Smooth muscle cell (in vitro differentiated cells): Measurements from ENCODE around the gene KRTAP1-1. TPM values are rescaled to one million over a fixed set of nuclear protein-coding genes. Genes with fewer than 3 reads are reported as not detected.

Experiments
- DNase-seq: peaks from one replicate; lab custom pipeline; 2025; ENCODE audit not compliant: unreplicated experiment; lab: John Stamatoyannopoulos, UW
- H2AFZ ChIP-seq: fragments of 200-600 bp; sonication (generic); 2 replicates; pipeline ENCODE4 v1.6.0; 2016; ENCODE audit warnings: antibody characterized with exemption, low read depth, mild to moderate bottlenecking
- H3F3A ChIP-seq: fragments of 200-600 bp; sonication (generic); 2 replicates; pipeline ENCODE4 v1.6.0; 2017; ENCODE audit warnings: antibody characterized with exemption, low read depth
- H3K27ac ChIP-seq: fragments of 200-600 bp; sonication (generic); 2 replicates; pipeline ENCODE4 v1.5.1; 2016; ENCODE audit warnings: low read depth, mild to moderate bottlenecking
- H3K27me3 ChIP-seq: fragments of 200-600 bp; sonication (generic); 2 replicates; pipeline ENCODE4 v1.6.1; 2016; ENCODE audit warnings: low read depth, mild to moderate bottlenecking
- H3K36me3 ChIP-seq: fragments of 200-600 bp; sonication (generic); 2 replicates; pipeline ENCODE4 v1.5.1; 2016; ENCODE audit warnings: low read depth
- H3K4me1 ChIP-seq: fragments of 200-600 bp; sonication (generic); 2 replicates; pipeline ENCODE4 v1.5.1; 2016; ENCODE audit warnings: low read depth
- H3K4me2 ChIP-seq: fragments of 200-600 bp; sonication (generic); 2 replicates; pipeline ENCODE4 v1.6.0; 2016; ENCODE audit warnings: mild to moderate bottlenecking
- H3K4me3 ChIP-seq: fragments of 200-600 bp; sonication (generic); 2 replicates; pipeline ENCODE4 v1.5.1; 2016; ENCODE audit warnings: mild to moderate bottlenecking
- H3K79me2 ChIP-seq: fragments of 200-600 bp; sonication (generic); 2 replicates; pipeline ENCODE4 v1.6.0; 2016; ENCODE audit warnings: low read depth, mild to moderate bottlenecking
- H3K9ac ChIP-seq: fragments of 200-600 bp; sonication (generic); 2 replicates; pipeline ENCODE4 v1.6.0; 2016; ENCODE audit warnings: low read depth
- H3K9me3 ChIP-seq: fragments of 200-600 bp; sonication (generic); replicated peaks from 2 replicates; pipeline ENCODE4 v1.5.1; 2016; ENCODE audit warnings: low read depth
- H4K20me1 ChIP-seq: fragments of 200-600 bp; sonication (generic); 2 replicates; pipeline ENCODE4 v1.6.0; 2016; ENCODE audit warnings: low read depth
- WGBS: methylation state at CpG from one replicate; pipeline ENCODE4 v1.1.7; 2016; ENCODE audit warnings: low lambda C conversion rate; 5-methylcytosine and 5-hydroxymethylcytosine counted together
- polyA plus RNA-seq: library from polyadenylated mRNA; unstranded; fragments of >200 nt; fragmentation: Nextera tagmentation; extraction: Ambion mirVana; gene quantifications from 2 replicates; pipeline ENCODE4 v1.2.1, GENCODE V29; 2016
- total RNA-seq: library from RNA; depleted of rRNA; stranded (reverse); fragments of >200 nt; gene quantifications from 2 replicates; pipeline ENCODE4 v1.2.3, GENCODE V29; 2014
- TF ChIP-seq, protein P1 (sequence below): fragments of 200-600 bp; sonication (generic); IDR thresholded peaks from 2 replicates; pipeline ENCODE4 v1.5.1; 2017; ENCODE audit warnings: borderline replicate concordance, mild to moderate bottlenecking, antibody characterized with exemption; ENCODE audit not compliant: insufficient read depth, poor library complexity, severe bottlenecking

Gene KRTAP1-1
- total and polyA plus RNA-seq, 2 experiments from 2014 or later = not detected

- no peak for DNase-seq
- no peak overlapping the region for H3K27ac ChIP-seq
- no peaks in the 10 kb centered on the region for H3K36me3 ChIP-seq
Observed at GRCh38 chr17:41076788-41077187, 35.5 kb upstream of the KRTAP1-1 start.

DNA sequence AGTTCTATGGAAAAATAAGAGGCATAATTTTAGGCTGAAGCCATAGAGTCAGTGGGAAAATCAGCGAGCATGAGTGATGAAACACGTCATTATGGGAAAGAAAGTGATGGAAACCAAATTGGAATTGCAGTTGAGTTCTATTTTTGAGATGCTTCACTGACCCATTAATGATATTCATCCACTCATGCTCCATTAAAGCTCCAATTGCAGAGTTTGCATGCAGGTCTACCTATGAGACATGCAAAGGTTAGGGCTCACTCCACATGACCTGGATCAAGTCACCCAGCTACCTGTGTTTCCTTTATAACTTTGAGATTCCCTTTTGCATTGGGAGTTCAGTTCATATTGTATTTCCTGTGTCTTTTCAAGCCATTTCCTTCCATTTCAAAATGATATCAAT lies 32.4 kb upstream of the KRTAP1-1 start:
- Histone ChIP-seq H3K79me2 (no peaks in the 10 kb centered on the region), H3K27me3 (no peaks in the 10 kb centered on the region), H2AFZ (no peak overlapping the region), H3K4me3 (no peak overlapping the region), H3K36me3 (no peaks in the 10 kb centered on the region), H3K4me2 (no peak overlapping the region), H3K27ac (no peak overlapping the region), H3K9ac (no peak overlapping the region), H3F3A (no peaks in the 10 kb centered on the region), H3K9me3 (no peaks in the 10 kb centered on the region), H3K4me1 (no peaks in the 10 kb centered on the region), H4K20me1 (no peaks in the 10 kb centered on the region)
- WGBS = 86% methylated on average over 2 of the region's 2 CpGs
- no peak for DNase-seq
- TF ChIP-seq, protein P1, sequence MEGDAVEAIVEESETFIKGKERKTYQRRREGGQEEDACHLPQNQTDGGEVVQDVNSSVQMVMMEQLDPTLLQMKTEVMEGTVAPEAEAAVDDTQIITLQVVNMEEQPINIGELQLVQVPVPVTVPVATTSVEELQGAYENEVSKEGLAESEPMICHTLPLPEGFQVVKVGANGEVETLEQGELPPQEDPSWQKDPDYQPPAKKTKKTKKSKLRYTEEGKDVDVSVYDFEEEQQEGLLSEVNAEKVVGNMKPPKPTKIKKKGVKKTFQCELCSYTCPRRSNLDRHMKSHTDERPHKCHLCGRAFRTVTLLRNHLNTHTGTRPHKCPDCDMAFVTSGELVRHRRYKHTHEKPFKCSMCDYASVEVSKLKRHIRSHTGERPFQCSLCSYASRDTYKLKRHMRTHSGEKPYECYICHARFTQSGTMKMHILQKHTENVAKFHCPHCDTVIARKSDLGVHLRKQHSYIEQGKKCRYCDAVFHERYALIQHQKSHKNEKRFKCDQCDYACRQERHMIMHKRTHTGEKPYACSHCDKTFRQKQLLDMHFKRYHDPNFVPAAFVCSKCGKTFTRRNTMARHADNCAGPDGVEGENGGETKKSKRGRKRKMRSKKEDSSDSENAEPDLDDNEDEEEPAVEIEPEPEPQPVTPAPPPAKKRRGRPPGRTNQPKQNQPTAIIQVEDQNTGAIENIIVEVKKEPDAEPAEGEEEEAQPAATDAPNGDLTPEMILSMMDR = no peak

More at GRCh38 chr17:41076788-41077187, 35.5 kb upstream of the KRTAP1-1 start:
- Histone ChIP-seq H2AFZ (no peak overlapping the region), H3K9ac (no peak overlapping the region), H3K27me3 (no peaks in the 10 kb centered on the region), H3K9me3 (no peaks in the 10 kb centered on the region), H3K4me3 (no peak overlapping the region), H3K79me2 (no peaks in the 10 kb centered on the region), H3K4me1 (no peaks in the 10 kb centered on the region), H4K20me1 (no peaks in the 10 kb centered on the region), H3F3A (no peaks in the 10 kb centered on the region), H3K4me2 (no peak overlapping the region)
- TF ChIP-seq, protein P1 = no peak

DNA sequence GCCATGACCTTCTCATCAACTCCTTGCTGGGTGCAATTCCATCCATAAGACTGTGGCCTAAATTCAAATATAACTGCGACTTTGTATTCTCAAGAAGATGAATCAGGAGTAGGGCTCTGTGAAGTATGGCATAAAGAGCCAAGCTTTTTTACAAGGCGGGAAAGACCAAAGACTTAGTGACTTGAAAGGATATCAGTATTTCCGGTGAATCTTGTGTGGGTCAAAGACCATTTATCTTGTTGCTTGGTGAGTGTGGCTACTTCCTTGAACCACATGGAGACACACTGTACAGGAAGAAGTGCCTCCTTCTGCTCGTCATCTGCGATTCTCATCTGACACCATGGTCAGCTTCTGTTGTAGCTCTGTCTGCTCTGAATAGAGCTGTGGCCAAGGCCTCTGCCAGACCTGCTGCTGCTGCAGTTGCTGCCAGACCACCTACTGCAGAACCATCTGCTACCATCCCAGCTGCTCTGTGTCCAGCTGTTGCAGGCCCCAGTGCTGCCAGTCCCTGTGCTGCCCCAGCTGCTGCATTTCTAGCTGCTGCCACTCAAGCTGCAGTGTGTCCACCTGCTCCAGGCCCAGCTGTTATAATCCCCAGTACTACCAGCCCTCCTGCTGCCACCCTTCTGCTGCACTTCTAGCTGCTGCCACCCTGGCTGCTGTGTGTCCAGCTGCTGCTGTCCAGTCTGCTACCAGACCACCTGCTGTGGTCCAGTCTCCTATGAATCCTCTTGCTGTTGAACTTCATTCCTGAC lies 30.5 kb upstream of the KRTAP1-1 start:
- no peak overlapping the region for H3K9ac ChIP-seq
- TF ChIP-seq, protein P1 = no peak
- H3K4me2 ChIP-seq = no peak overlapping the region
- H2AFZ ChIP-seq = no peak overlapping the region
- WGBS = 91% methylated on average over 5 of the region's 5 CpGs
- no peak overlapping the region for H3K4me3 ChIP-seq
- no peaks in the 10 kb centered on the region for H3F3A ChIP-seq
- H3K79me2 ChIP-seq = no peaks in the 10 kb centered on the region
- no peak overlapping the region for H3K27ac ChIP-seq
- H3K4me1 ChIP-seq = no peaks in the 10 kb centered on the region
- DNase-seq = no peak
- H4K20me1 ChIP-seq = no peaks in the 10 kb centered on the region
- no peaks in the 10 kb centered on the region for H3K36me3 ChIP-seq
- H3K9me3 ChIP-seq = no peaks in the 10 kb centered on the region
- no peaks in the 10 kb centered on the region for H3K27me3 ChIP-seq

- DNase-seq = no peak
- Histone ChIP-seq H3K36me3 (no peaks in the 10 kb centered on the region), H3K4me1 (no peaks in the 10 kb centered on the region), H3K27me3 (no peaks in the 10 kb centered on the region), H3K4me2 (no peak overlapping the region), H3K4me3 (no peak overlapping the region), H3K27ac (no peak overlapping the region), H4K20me1 (no peaks in the 10 kb centered on the region), H3K9ac (no peak overlapping the region), H3K79me2 (no peaks in the 10 kb centered on the region), H2AFZ (no peak overlapping the region), H3K9me3 (no peaks in the 10 kb centered on the region), H3F3A (no peaks in the 10 kb centered on the region)
- TF ChIP-seq, protein P1 = no peak
- WGBS = 85% methylated on average over 3 of the region's 3 CpGs
Observed at GRCh38 chr17:41069031-41069430, 27.8 kb upstream of the KRTAP1-1 start.
